IMR-90 (cell line): Measurements from ENCODE around the gene ADRA2A. TPM values are rescaled to one million over a fixed set of nuclear protein-coding genes. Genes with fewer than 3 reads are reported as not detected.

Source experiments
- ATAC-seq: fragments of 200-7000 bp; cut with Tn5 transposase; 2 replicates; pipeline ENCODE4 v1.9.1; 2020; ENCODE audit warnings: low read depth, mild to moderate bottlenecking, moderate library complexity
- BruUV-seq: library from RNA; stranded (reverse); fragments of 400-500 nt; replicated peaks from 2 replicates; lab custom pipeline; 2021; lab: Mats Ljungman, UMichigan
- CTCF ChIA-PET: fragments of 300-600 bp; formaldehyde crosslinking; extraction: SDS; loops from one replicate; lab custom pipeline; 2021; ENCODE audit warnings: antibody characterized with exemption; lab: Yijun Ruan, JAX
- POLR2A ChIA-PET: fragments of 300-600 bp; sonication (Branson Sonifier 250); formaldehyde crosslinking; loops from one replicate; lab custom pipeline; 2022; ENCODE audit warnings: antibody characterized with exemption; ENCODE audit not compliant: unreplicated experiment; lab: Charles Lee
- DNase-seq: peaks from one replicate; pipeline ENCODE4 v3.0.0; 2013
- H2AFZ ChIP-seq: replicated peaks from 2 replicates; pipeline ENCODE3; 2013; ENCODE audit warnings: low read length, mild to moderate bottlenecking; ENCODE audit not compliant: poor library complexity
- H2AK5ac ChIP-seq: 2 replicates; pipeline ENCODE4 v1.6.1; 2013; ENCODE audit warnings: low read depth, low read length, inconsistent platforms
- H2AK9ac ChIP-seq: replicated peaks from 2 replicates; pipeline ENCODE3; 2013; ENCODE audit warnings: mild to moderate bottlenecking, low read depth, low read length, moderate library complexity; ENCODE audit not compliant: poor library complexity
- H2BK120ac ChIP-seq: 2 replicates; pipeline ENCODE4 v1.6.1; 2013; ENCODE audit warnings: low read depth, low read length, inconsistent platforms
- H2BK15ac ChIP-seq: 3 replicates; pipeline ENCODE4 v1.6.1; 2013; ENCODE audit warnings: low read depth, low read length, inconsistent platforms
- H2BK20ac ChIP-seq: 2 replicates; pipeline ENCODE4 v1.6.1; 2013; ENCODE audit warnings: low read depth, mild to moderate bottlenecking, inconsistent platforms, low read length, moderate library complexity
- H2BK5ac ChIP-seq: 2 replicates; pipeline ENCODE4 v1.6.1; 2013; ENCODE audit warnings: mild to moderate bottlenecking, low read depth, low read length, inconsistent platforms; ENCODE audit not compliant: poor library complexity, severe bottlenecking
- H3K14ac ChIP-seq: replicated peaks from 2 replicates; pipeline ENCODE4 v1.6.1; 2013; ENCODE audit warnings: low read depth, low read length, inconsistent platforms
- H3K18ac ChIP-seq: 2 replicates; pipeline ENCODE4 v1.6.1; 2013; ENCODE audit warnings: low read depth, low read length, control low read depth
- H3K23ac ChIP-seq: 2 replicates; pipeline ENCODE4 v1.6.1; 2013; ENCODE audit warnings: low read depth, low read length, inconsistent platforms
- H3K27ac ChIP-seq: 2 replicates; pipeline ENCODE4 v1.5.1; 2013; ENCODE audit warnings: mild to moderate bottlenecking, control low read depth, low read length; ENCODE audit not compliant: insufficient read depth
- H3K27me3 ChIP-seq: 2 replicates; pipeline ENCODE4 v1.6.1; 2013; ENCODE audit warnings: low read length; ENCODE audit not compliant: control insufficient read depth, insufficient read depth
- H3K36me3 ChIP-seq: 2 replicates; pipeline ENCODE4 v1.6.1; 2013; ENCODE audit warnings: low read length, mixed read lengths; ENCODE audit not compliant: control insufficient read depth, insufficient read depth
- H3K4ac ChIP-seq: 2 replicates; pipeline ENCODE4 v1.6.1; 2013; ENCODE audit warnings: low read depth, low read length, inconsistent platforms
- H3K4me1 ChIP-seq: 2 replicates; pipeline ENCODE4 v1.6.1; 2013; ENCODE audit warnings: low read length, mixed read lengths; ENCODE audit not compliant: control insufficient read depth, insufficient read depth
- H3K4me2 ChIP-seq: 2 replicates; pipeline ENCODE4 v1.6.1; 2013; ENCODE audit warnings: low read depth, mild to moderate bottlenecking, control low read depth, low read length, moderate library complexity
- H3K4me3 ChIP-seq: 2 replicates; pipeline ENCODE4 v1.5.1; 2013; ENCODE audit warnings: low read depth, mild to moderate bottlenecking, control low read depth, low read length, moderate library complexity; ENCODE audit not compliant: insufficient read depth
- H3K56ac ChIP-seq: 2 replicates; pipeline ENCODE4 v1.6.1; 2013; ENCODE audit warnings: low read length, inconsistent platforms; ENCODE audit not compliant: insufficient read depth; ENCODE audit errors: extremely low read depth
- H3K79me1 ChIP-seq, 2 experiments: 2 replicates each; pipeline ENCODE4 v1.6.1; 2013; ENCODE audit warnings: low read length in 2 of 2, inconsistent platforms in 1 of 2, low read depth in 1 of 2
- H3K9ac ChIP-seq: 2 replicates; pipeline ENCODE4 v1.6.1; 2013; ENCODE audit warnings: low read depth, low read length, control low read depth
- H3K9me1 ChIP-seq: 2 replicates; pipeline ENCODE4 v1.6.1; 2013; ENCODE audit warnings: low read length, inconsistent platforms; ENCODE audit not compliant: insufficient read depth
- H3K9me3 ChIP-seq: 2 replicates; pipeline ENCODE4 v1.6.1; 2013; ENCODE audit warnings: low read length; ENCODE audit not compliant: control insufficient read depth, insufficient read depth
- H4K20me1 ChIP-seq: 2 replicates; pipeline ENCODE4 v1.6.1; 2013; ENCODE audit warnings: low read length, inconsistent platforms; ENCODE audit not compliant: insufficient read depth
- H4K5ac ChIP-seq: 2 replicates; pipeline ENCODE4 v1.6.1; 2013; ENCODE audit warnings: mild to moderate bottlenecking, low read depth, low read length, control low read depth
- H4K8ac ChIP-seq, 2 experiments: 2 replicates each; pipeline ENCODE4 v1.6.1; 2013; ENCODE audit warnings: low read depth in 2 of 2, low read length in 2 of 2, control low read depth in 1 of 2, inconsistent platforms in 1 of 2
- H4K91ac ChIP-seq: 2 replicates; pipeline ENCODE4 v1.6.1; 2013; ENCODE audit warnings: low read depth, low read length, inconsistent platforms; ENCODE audit not compliant: insufficient read depth
- CHD1 ChIP-seq: IDR thresholded peaks from 2 replicates; pipeline ENCODE4 v1.6.1; 2012; ENCODE audit warnings: low read depth, low read length, improper control_type of control experiment
- CTCF ChIP-seq: conservative IDR thresholded peaks from 2 replicates; pipeline ENCODE4 v1.5.1; 2012; ENCODE audit warnings: mild to moderate bottlenecking, low read depth, low read length, improper control_type of control experiment
- ELK1 ChIP-seq: fragments of 150-350 bp; IDR thresholded peaks from 2 replicates; pipeline ENCODE4 v1.6.1; 2016; ENCODE audit warnings: low read depth, mild to moderate bottlenecking, low read length, moderate library complexity, borderline replicate concordance
- MAFK ChIP-seq: IDR thresholded peaks from 2 replicates; pipeline ENCODE4 v1.6.1; 2012; ENCODE audit warnings: low read depth, low read length, improper control_type of control experiment
- MAZ ChIP-seq: IDR thresholded peaks from 2 replicates; pipeline ENCODE4 v1.6.1; 2012; ENCODE audit warnings: low read depth, mild to moderate bottlenecking, low read length, improper control_type of control experiment, moderate library complexity, borderline replicate concordance
- MXI1 ChIP-seq: IDR thresholded peaks from 2 replicates; pipeline ENCODE4 v1.6.1; 2012; ENCODE audit warnings: low read depth, mild to moderate bottlenecking, low read length, moderate library complexity, borderline replicate concordance
- NFE2L2 ChIP-seq: fragments of 150-350 bp; IDR thresholded peaks from 2 replicates; pipeline ENCODE4 v1.6.1; 2016; ENCODE audit warnings: low read depth, mild to moderate bottlenecking, low read length
- RAD21 ChIP-seq: IDR thresholded peaks from 2 replicates; pipeline ENCODE4 v1.6.1; 2012; ENCODE audit warnings: low read length, improper control_type of control experiment
- RCOR1 ChIP-seq: IDR thresholded peaks from 2 replicates; pipeline ENCODE4 v1.6.1; 2012; ENCODE audit warnings: mild to moderate bottlenecking, low read length, improper control_type of control experiment; ENCODE audit not compliant: insufficient replicate concordance
- RFX5 ChIP-seq: IDR thresholded peaks from 2 replicates; pipeline ENCODE4 v1.8.0; 2012; ENCODE audit warnings: low read depth, mild to moderate bottlenecking, low read length, moderate library complexity
- SMC3 ChIP-seq: fragments of 150-350 bp; IDR thresholded peaks from 2 replicates; pipeline ENCODE4 v1.6.1; 2016; ENCODE audit warnings: low read depth, mild to moderate bottlenecking, antibody characterized with exemption, low read length, moderate library complexity
- USF2 ChIP-seq: fragments of 150-350 bp; IDR thresholded peaks from 2 replicates; pipeline ENCODE4 v1.6.1; 2017; ENCODE audit warnings: mild to moderate bottlenecking, antibody characterized with exemption, low read length, low read depth
- WGBS, 2 experiments: methylation state at CpG; one replicate each; pipeline versions ENCODE4 v1.1.5 to v1.1.7; 2013; ENCODE audit warnings: missing lambda C conversion rate in 2 of 2; ENCODE audit not compliant: insufficient read length in 1 of 2; ENCODE audit errors: extremely low coverage in 2 of 2; 5-methylcytosine and 5-hydroxymethylcytosine counted together
- dilution Hi-C: fragments of 300-500 bp; cut with HindIII; formaldehyde crosslinking; loops from one replicate; pipeline ENCODE4 v1.14.3; 2018; ENCODE audit warnings: low sequenced_read_pairs; ENCODE audit not compliant: unreplicated experiment
- in situ Hi-C: fragments of 300-500 bp; cut with MboI; formaldehyde crosslinking; loops from 3 replicates; pipeline ENCODE4 v1.14.3; 2019; ENCODE audit warnings: low sequenced_read_pairs, inconsistent platforms, mixed read lengths
- intact Hi-C: fragments of 100-400 bp; cut with micrococcal nuclease; formaldehyde crosslinking; loops from 2 replicates; pipeline ENCODE4 v1.10.0; 2022
- polyA plus RNA-seq, 3 experiments: library from polyadenylated mRNA; depleted of rRNA; stranded (reverse); fragments of >200 nt; gene quantifications; 2 replicates each; pipeline ENCODE4 v1.2.3, GENCODE V29; 2012; ENCODE audit warnings: low replicate concordance in 1 of 3
- total RNA-seq: library from RNA; depleted of rRNA; stranded (reverse); fragments of >200 nt; gene quantifications from 2 replicates; pipeline ENCODE4 v1.2.3, GENCODE V29; 2012

Gene ADRA2A
- total and polyA plus RNA-seq, 2 of the 4 experiments (the other 2 are of a cell fraction), result not detected

GRCh38 chr10:111128331-111129180, 51.7 kb downstream of the ADRA2A start (continued):
- no peak for TF ChIP-seq CTCF

GRCh38 chr10:111129363-111129762, 52.5 kb downstream of the ADRA2A start:
- no peak overlapping the region for H2BK20ac ChIP-seq
- no peak overlapping the region for H3K27ac ChIP-seq
- no CpG with 5 or more reads among the region's 6 CpGs for WGBS, 2 experiments
- H4K5ac ChIP-seq, result no peak overlapping the region
- ChIA-PET CTCF (interaction anchor here (0.5 kb wide), 1 partner anchor 156 kb away, joined by 3 read pairs; no protein-coding TSS in a partner anchor), POLR2A (no interaction called here)
- ATAC-seq (no peak), DNase-seq (no peak)
- no peak overlapping the region for H3K4me2 ChIP-seq
- intact Hi-C loops, result no loop called here
- H3K4me3 ChIP-seq, result no peak overlapping the region
- H2BK5ac ChIP-seq, result no peak overlapping the region
- no peak overlapping the region for H2AK9ac ChIP-seq
- H4K8ac ChIP-seq, result no peak overlapping the region
- no peak overlapping the region for H3K56ac ChIP-seq
- no peak overlapping the region for H3K14ac ChIP-seq
- H2AK5ac ChIP-seq, result no peak overlapping the region
- H3K79me1 ChIP-seq, result no peaks in the 10 kb centered on the region
- dilution Hi-C loops, result no loop called here
- in situ Hi-C loops, result no loop called here
- no peak overlapping the region for H3K4ac ChIP-seq
- no peak overlapping the region for H3K23ac ChIP-seq
- no peak overlapping the region for H3K18ac ChIP-seq
- no peaks in the 10 kb centered on the region for H3K9me3 ChIP-seq
- BruUV-seq, result no TSS peak
- H3K27me3 ChIP-seq, result no peaks in the 10 kb centered on the region
- H4K20me1 ChIP-seq, result no peaks in the 10 kb centered on the region
- no peak overlapping the region for H3K9ac ChIP-seq
- no peak overlapping the region for H2BK120ac ChIP-seq
- no peaks in the 10 kb centered on the region for H3K9me1 ChIP-seq
- no peak overlapping the region for H2AFZ ChIP-seq
- no peaks in the 10 kb centered on the region for H3K4me1 ChIP-seq
- H4K91ac ChIP-seq, result no peak overlapping the region
- H2BK15ac ChIP-seq, result no peak overlapping the region
- H3K36me3 ChIP-seq, result no peaks in the 10 kb centered on the region
- TF ChIP-seq NFE2L2, result no peak
- TF ChIP-seq USF2, result no peak
- TF ChIP-seq CHD1, result no peak
- no peak for TF ChIP-seq RAD21
- no peak for TF ChIP-seq SMC3
- no peak for TF ChIP-seq MAZ
- TF ChIP-seq MXI1, result no peak
- no peak for TF ChIP-seq RFX5
- no peak for TF ChIP-seq MAFK
- TF ChIP-seq ELK1, result no peak
- no peak for TF ChIP-seq RCOR1
